SK-N-MC (cell line): ENCODE results near the gene CDH23.

Experiments
- EZH2 ChIP-seq: fragments of 200-600 bp; sonication (generic); IDR thresholded peaks from one replicate; pipeline ENCODE4 v1.6.1; 2017; ENCODE audit warnings: antibody characterized with exemption
- FOXP2 ChIP-seq: optimal IDR thresholded peaks from 2 replicates; pipeline ENCODE3; 2011; ENCODE audit warnings: mild to moderate bottlenecking, moderate library complexity; ENCODE audit not compliant: insufficient read depth; ENCODE audit errors: extremely low read length, control extremely low read depth
- POLR2AphosphoS5 ChIP-seq: IDR thresholded peaks from 2 replicates; pipeline ENCODE4 v1.6.1; 2012; ENCODE audit warnings: mild to moderate bottlenecking, low read depth, low read length, borderline replicate concordance

DNA sequence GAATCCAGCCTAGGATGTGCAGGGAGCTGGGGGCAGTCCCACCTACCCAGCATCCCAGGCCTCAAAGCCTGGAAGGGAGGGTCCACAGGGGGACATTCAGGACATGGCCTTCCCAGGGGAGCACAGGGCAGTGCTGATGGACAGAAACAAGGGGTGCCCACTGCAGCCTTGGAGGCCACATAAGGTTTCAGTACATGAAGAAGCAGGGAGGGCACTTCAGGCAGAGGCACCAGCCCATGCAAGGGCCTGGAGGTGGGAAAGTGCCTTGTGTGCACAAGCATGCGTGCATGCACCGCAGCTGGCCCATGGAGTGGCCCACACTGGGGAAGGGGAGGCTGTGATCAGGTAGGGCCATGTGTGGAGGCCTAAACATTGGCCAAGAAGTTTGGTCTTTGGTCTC, 313.8 kb downstream of the CDH23 start:
- TF ChIP-seq POLR2AphosphoS5 (no peak), EZH2 (no peak), FOXP2 (no peak)
